Ovary (tissue), 9 donors: ENCODE results near the gene FOSL1. TPM values are rescaled to one million over a fixed set of nuclear protein-coding genes. Genes with fewer than 3 reads are reported as not detected.

Experiments used
- DNase-seq, 5 donors: peaks; one replicate each; pipeline ENCODE4 v3.0.0-alpha.2; 2019 to 2020
- H3K27ac ChIP-seq, 2 donors: fragments of 200-600 bp; one replicate each; pipeline versions ENCODE4 v1.5.1 to v1.8.0; 2019 to 2022
- H3K27me3 ChIP-seq: fragments of 200-600 bp; one replicate; pipeline ENCODE4 v1.8.0; 2022
- H3K36me3 ChIP-seq: fragments of 200-600 bp; sonication (generic); one replicate; pipeline ENCODE4 v1.5.1; 2019
- H3K4me1 ChIP-seq: one replicate; pipeline ENCODE4 v1.8.1; 2013; ENCODE audit warnings: mild to moderate bottlenecking, moderate library complexity; ENCODE audit not compliant: insufficient read depth
- H3K4me3 ChIP-seq: fragments of 200-600 bp; sonication (generic); one replicate; pipeline ENCODE4 v1.5.1; 2017
- H3K9me3 ChIP-seq, 2 donors: fragments of 200-600 bp in 1 of 2; sonication (generic) in 1 of 2; one replicate each; pipeline versions ENCODE4 v1.5.1 to v1.8.1; 2013 to 2019; ENCODE audit warnings: mild to moderate bottlenecking in 1 of 2, moderate library complexity in 1 of 2
- CTCF ChIP-seq, 3 donors: fragments of 450-650 bp in 2 of 3; fragments of 200-600 bp in 1 of 3; IDR thresholded peaks; one replicate each; pipeline versions ENCODE4 v1.5.1 to v1.8.0; 2016 to 2022; ENCODE audit warnings: antibody characterized with exemption in 3 of 3, mild to moderate bottlenecking in 1 of 3
- EP300 ChIP-seq: sonication (generic); formaldehyde crosslinking; IDR thresholded peaks from one replicate; pipeline ENCODE4 v1.6.1; 2017; ENCODE audit warnings: antibody characterized with exemption
- POLR2A ChIP-seq: fragments of 450-650 bp; IDR thresholded peaks from one replicate; pipeline ENCODE4 v1.6.1; 2017; ENCODE audit warnings: antibody characterized with exemption, mild to moderate bottlenecking, moderate library complexity
- WGBS, 3 donors: extraction: QIAGEN DNeasy Blood & Tissue Kit in 1 of 3; methylation state at CpG; one replicate each; pipeline versions ENCODE4 v1.1.5 to v1.1.7; 2013 to 2017; 5-methylcytosine and 5-hydroxymethylcytosine counted together
- intact Hi-C, 4 donors: fragments of 100-400 bp; cut with DNase I; formaldehyde crosslinking; loops; one replicate each; pipeline versions ENCODE4 v1.11.0 to v1.15.1; 2022 to 2023
- polyA plus RNA-seq, 2 donors: library from polyadenylated mRNA; stranded (reverse); fragments of 200-250 nt in 1 of 2; fragments of 350-450 nt in 1 of 2; fragmentation: Illumina TruSeq in 1 of 2; extraction: RNeasy Lipid Tissue Mini Kit (QIAGEN cat#74804) in 1 of 2; gene quantifications; one replicate each; pipeline ENCODE4 v1.2.3, GENCODE V29; 2013 to 2014
- total RNA-seq, 7 donors: library from RNA; depleted of rRNA in 2 of 7; stranded (reverse); fragments of >200 nt in 2 of 7; fragmentation: NEBNext Ultra II Directional in 3 of 7; extraction: Animal tissue kit (Norgen Biotek cat#: 25700) in 3 of 7; gene quantifications; one replicate each; pipeline versions ENCODE4 v1.1.0 to v1.2.4, GENCODE V29; 2016 to 2023
- donor health status: DM: no; HTN: no; CAD: no; lungs with moderate emphysema.
- donor health status: DM: no; HTN: no; CAD: no.
- donor health status: Bipolar disorder and iron deficiency.
- donor health status: DM: yes; HTN: yes; CAD: no.
- donor health status: DM: no; HTN: no; CAD: no.
- donor health status: DM: yes; HTN: yes; CAD: no.

FOSL1 gene
- total and polyA plus RNA-seq, 9 donors: 0.61 to 9.4 (median 1.0) TPM

GRCh38 chr11:65887723-65888162 lies 12.4 kb downstream of the FOSL1 start:
- TF ChIP-seq CTCF (IDR thresholded peaks at IDR 0.05) (no peak), POLR2A (no peak), EP300 (no peak)
- peak overlapping the region; percentile 55 for H3K4me3 ChIP-seq
- no peaks in the 10 kb centered on the region for H3K27me3 ChIP-seq
- peak in 1 of 5 donors; percentile 42 for DNase-seq
- H3K9me3 ChIP-seq: no peaks in the 10 kb centered on the region
- peak overlapping the region; percentile 60 to 95 for H3K27ac ChIP-seq
- intact Hi-C loops: loop anchor here in 2 of 4 donors (2.0 to 10.0 kb wide), 4 partner anchors 31 to 1227 kb away; partner anchors contain the start of genes SART1 (in 2 of the 2), C11orf68 (in 1 of the 2), DRAP1 (in 1 of the 2) and KDM2A (in 1 of the 2)
- 2 to 4% (median 3%) methylated on average over 18 to 23 of the region's 23 CpGs for whole genome bisulfite sequencing, 3 donors
- peaks cover 17% of the 10 kb centered on the region for H3K4me1 ChIP-seq
- no peaks in the 10 kb centered on the region for H3K36me3 ChIP-seq

GRCh38 chr11:65886826-65887722 lies 13.1 kb downstream of the FOSL1 start:
- H3K27ac ChIP-seq: peak overlapping the region in 1 of 2 donors; percentile 95
- no peaks in the 10 kb centered on the region for H3K27me3 ChIP-seq
- H3K4me1 ChIP-seq: peaks cover 11% of the 10 kb centered on the region
- TF ChIP-seq EP300 (no peak), POLR2A (no peak), CTCF (IDR thresholded peaks at IDR 0.05) (no peak)
- intact Hi-C loops: loop anchor here in 2 of 4 donors (5.0 to 10.0 kb wide), 3 partner anchors 75 to 1228 kb away; partner anchors contain the start of genes SART1 (in 2 of the 2) and KDM2A (in 1 of the 2)
- no peaks in the 10 kb centered on the region for H3K36me3 ChIP-seq
- H3K4me3 ChIP-seq: peak overlapping the region; percentile 55
- peak in 4 of 5 donors; percentile 34 to 71 (median 61) for DNase-seq
- H3K9me3 ChIP-seq: no peaks in the 10 kb centered on the region
- WGBS, 3 donors: 71 to 73% (median 71%) methylated on average over 14 of the region's 14 CpGs

GRCh38 chr11:65885808-65886536 lies 14.2 kb downstream of the FOSL1 start:
- Histone ChIP-seq H3K27me3 (no peaks in the 10 kb centered on the region), H3K27ac (no peak overlapping the region), H3K36me3 (no peaks in the 10 kb centered on the region), H3K9me3 (no peaks in the 10 kb centered on the region), H3K4me3 (no peak overlapping the region), H3K4me1 (peaks cover 7% of the 10 kb centered on the region)
- WGBS, 3 donors: 84 to 94% (median 93%) methylated on average over 12 of the region's 12 CpGs
- no peak for TF ChIP-seq CTCF (IDR thresholded peaks at IDR 0.05)
- no peak for TF ChIP-seq POLR2A
- no peak for TF ChIP-seq EP300
- no peak for DNase-seq
- intact Hi-C loops: loop anchor here in 2 of 4 donors (2.0 to 10.0 kb wide), 4 partner anchors 76 to 1229 kb away; partner anchors contain the start of genes SART1 (in 2 of the 2) and KDM2A (in 1 of the 2)

- intact Hi-C loops: loop anchor here in 2 of 4 donors (2.0 to 10.0 kb wide), 4 partner anchors 77 to 1230 kb away; partner anchors contain the start of genes SART1 (in 2 of the 2) and KDM2A (in 1 of the 2)
- Histone ChIP-seq H3K4me3 (no peak overlapping the region), H3K4me1 (peaks cover 7% of the 10 kb centered on the region), H3K27me3 (no peaks in the 10 kb centered on the region), H3K27ac (no peak overlapping the region), H3K9me3 (no peaks in the 10 kb centered on the region), H3K36me3 (no peaks in the 10 kb centered on the region)
- WGBS, 3 donors: 84 to 90% (median 89%) methylated on average over 7 of the region's 7 CpGs
- TF ChIP-seq POLR2A (no peak), CTCF (IDR thresholded peaks at IDR 0.05) (no peak), EP300 (no peak)
- no peak for DNase-seq
Observed at GRCh38 chr11:65885231-65885630, 15.0 kb downstream of the FOSL1 start.
